CD4-positive, CD25-positive, alpha-beta regulatory T cell (primary cell): ENCODE measurements around the gene TRMT61A. TPM values are rescaled to one million over a fixed set of nuclear protein-coding genes. Genes with fewer than 3 reads are reported as not detected.
A peak's percentile ranks its signal among the peaks of the same experiment; 100 is the strongest.

Experiments used
- ATAC-seq, 2 donors: fragments of 150-1000 bp; cut with Tn5 transposase; one replicate each; pipeline ENCODE4 v1.10.0; 2021; ENCODE audit warnings: low read depth in 2 of 2, moderate number of reproducible peaks in 2 of 2, moderate library complexity in 1 of 2
- DNase-seq, 3 donors: peaks; one replicate each; pipeline versions ENCODE4 v3.0.0 to v3.0.0-alpha.2; 2012 to 2022; ENCODE audit warnings: mixed read lengths in 1 of 3
- H3K27ac ChIP-seq: one replicate; pipeline ENCODE4 v1.7.0; 2013; ENCODE audit warnings: mild to moderate bottlenecking, low read length; ENCODE audit not compliant: insufficient read depth, poor library complexity, severe bottlenecking
- H3K27me3 ChIP-seq: one replicate; pipeline ENCODE4 v1.7.0; 2013; ENCODE audit warnings: low read length; ENCODE audit not compliant: control insufficient read depth, insufficient read depth
- H3K36me3 ChIP-seq: one replicate; pipeline ENCODE4 v1.7.0; 2013; ENCODE audit warnings: mild to moderate bottlenecking, low read length, moderate library complexity; ENCODE audit not compliant: control insufficient read depth, insufficient read depth
- H3K4me1 ChIP-seq: 2 replicates; pipeline ENCODE4 v1.7.0; 2013; ENCODE audit warnings: mild to moderate bottlenecking, low read length; ENCODE audit not compliant: insufficient read depth, control insufficient read depth, poor library complexity, severe bottlenecking
- H3K4me3 ChIP-seq: one replicate; pipeline ENCODE4 v1.7.0; 2013; ENCODE audit warnings: low read depth, mild to moderate bottlenecking, low read length, moderate library complexity
- H3K9me3 ChIP-seq, 2 experiments: 1 replicate in 1 of 2; 2 replicates in 1 of 2; pipeline ENCODE4 v1.7.0; 2013; ENCODE audit warnings: low read length in 2 of 2, mild to moderate bottlenecking in 1 of 2, moderate library complexity in 1 of 2; ENCODE audit not compliant: control insufficient read depth in 2 of 2
- H3K27ac Mint-ChIP-seq, 3 donors: one replicate each; pipeline ENCODE4 v1.8.0; 2020 to 2022; ENCODE audit warnings: mild to moderate bottlenecking in 3 of 3, mixed read lengths in 3 of 3, moderate library complexity in 2 of 3
- H3K27me3 Mint-ChIP-seq: one replicate; pipeline ENCODE4 v1.8.0; 2022; ENCODE audit warnings: mild to moderate bottlenecking, mixed read lengths
- H3K36me3 Mint-ChIP-seq: one replicate; pipeline ENCODE4 v1.8.0; 2020; ENCODE audit warnings: mixed read lengths
- H3K4me1 Mint-ChIP-seq, 4 donors: one replicate each; pipeline ENCODE4 v1.8.0; 2020 to 2022; ENCODE audit warnings: mixed read lengths in 4 of 4, mild to moderate bottlenecking in 1 of 4
- H3K4me3 Mint-ChIP-seq, 4 donors: one replicate each; pipeline ENCODE4 v1.8.0; 2020 to 2022; ENCODE audit warnings: mild to moderate bottlenecking in 4 of 4, mixed read lengths in 4 of 4, moderate library complexity in 3 of 4
- H3K9me3 Mint-ChIP-seq, 7 donors: one replicate each; pipeline ENCODE4 v1.8.0; 2020 to 2022; ENCODE audit warnings: mixed read lengths in 7 of 7, mild to moderate bottlenecking in 3 of 7, moderate library complexity in 2 of 7
- polyA plus RNA-seq, 4 donors: library from polyadenylated mRNA; unstranded; fragments of 300-500 nt; fragmentation: Illumina TruSeq; gene quantifications; one replicate each; pipeline ENCODE4 v1.2.3, GENCODE V29; 2021
- total RNA-seq: library from RNA; stranded (reverse); gene quantifications from one replicate; pipeline ENCODE4 v1.2.3, GENCODE V29; 2022

TRMT61A gene
- total and polyA plus RNA-seq, 5 donors from 2014 or later, result 3.7 to 9.7 (median 7.1) TPM

GRCh38 chr14:103546652-103547454 lies 17.9 kb downstream of the TRMT61A start:
- no peak overlapping the region for H3K27ac Mint-ChIP-seq
- Histone ChIP-seq H3K4me3 (no peak overlapping the region), H3K4me1 (no peaks in the 10 kb centered on the region), H3K9me3 (no peaks in the 10 kb centered on the region), H3K27ac (no peak overlapping the region), H3K36me3 (no peaks in the 10 kb centered on the region), H3K27me3 (no peaks in the 10 kb centered on the region)
- H3K36me3 Mint-ChIP-seq, result no peaks in the 10 kb centered on the region
- no peak overlapping the region for H3K4me3 Mint-ChIP-seq
- no peaks in the 10 kb centered on the region for H3K9me3 Mint-ChIP-seq
- ATAC-seq (peak; percentile 63 to 69), DNase-seq (peak; percentile 62 to 73 (median 68))
- peaks cover 0 to 6% (median 1%) of the 10 kb centered on the region in 4 donors for H3K4me1 Mint-ChIP-seq
- no peaks in the 10 kb centered on the region for H3K27me3 Mint-ChIP-seq

DNA sequence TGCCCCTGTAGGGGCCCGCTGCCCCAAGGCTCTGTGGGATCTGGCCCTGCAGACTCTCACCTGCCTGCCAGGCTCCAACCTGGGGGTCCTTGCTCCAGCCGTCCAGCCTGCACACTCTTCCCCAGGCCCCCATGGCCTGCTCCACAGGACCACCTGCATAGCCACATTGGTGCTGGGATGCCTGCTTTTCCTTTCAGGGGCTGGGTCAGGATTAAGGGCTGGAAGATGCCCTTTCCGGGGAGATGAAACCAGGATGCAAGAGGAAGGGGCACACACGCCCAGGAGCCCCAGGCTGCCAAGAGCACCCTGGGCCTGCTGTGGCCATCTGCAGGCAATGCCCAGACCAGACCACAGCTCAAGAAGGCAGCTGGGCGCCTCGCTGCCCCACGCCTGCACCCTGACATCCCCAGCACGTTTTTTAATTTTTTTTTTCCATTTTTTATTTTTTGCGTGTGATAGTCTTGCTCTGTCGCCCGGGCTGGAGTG lies 18.5 kb downstream of the TRMT61A start:
- H3K27ac ChIP-seq, result no peak overlapping the region
- no peaks in the 10 kb centered on the region for H3K27me3 Mint-ChIP-seq
- H3K4me3 Mint-ChIP-seq, result peak overlapping the region in 1 of 4 donors; percentile 58
- H3K27ac Mint-ChIP-seq, result no peak overlapping the region
- DNase-seq (no peak), ATAC-seq (no peak)
- no peaks in the 10 kb centered on the region for H3K9me3 Mint-ChIP-seq
- no peaks in the 10 kb centered on the region for H3K27me3 ChIP-seq
- H3K9me3 ChIP-seq, result no peaks in the 10 kb centered on the region
- H3K36me3 ChIP-seq, result no peaks in the 10 kb centered on the region
- H3K4me3 ChIP-seq, result no peak overlapping the region
- no peaks in the 10 kb centered on the region for H3K36me3 Mint-ChIP-seq
- H3K4me1 Mint-ChIP-seq, result peaks cover 0 to 6% (median 1%) of the 10 kb centered on the region in 4 donors
- H3K4me1 ChIP-seq, result no peaks in the 10 kb centered on the region

- no peak overlapping the region for H3K27ac Mint-ChIP-seq
- Histone ChIP-seq H3K27ac (no peak overlapping the region), H3K4me1 (no peaks in the 10 kb centered on the region), H3K4me3 (no peak overlapping the region), H3K9me3 (no peaks in the 10 kb centered on the region), H3K27me3 (no peaks in the 10 kb centered on the region), H3K36me3 (no peaks in the 10 kb centered on the region)
- H3K4me1 Mint-ChIP-seq, result peaks cover 0 to 6% (median 1%) of the 10 kb centered on the region in 4 donors
- ATAC-seq (no peak), DNase-seq (no peak)
- H3K4me3 Mint-ChIP-seq, result peak overlapping the region in 1 of 4 donors; percentile 58
- no peaks in the 10 kb centered on the region for H3K27me3 Mint-ChIP-seq
- H3K36me3 Mint-ChIP-seq, result peaks cover 3% of the 10 kb centered on the region
- H3K9me3 Mint-ChIP-seq, result no peaks in the 10 kb centered on the region
These were observed 19.0 kb downstream of the TRMT61A start for GRCh38 chr14:103547941-103548462.

DNA sequence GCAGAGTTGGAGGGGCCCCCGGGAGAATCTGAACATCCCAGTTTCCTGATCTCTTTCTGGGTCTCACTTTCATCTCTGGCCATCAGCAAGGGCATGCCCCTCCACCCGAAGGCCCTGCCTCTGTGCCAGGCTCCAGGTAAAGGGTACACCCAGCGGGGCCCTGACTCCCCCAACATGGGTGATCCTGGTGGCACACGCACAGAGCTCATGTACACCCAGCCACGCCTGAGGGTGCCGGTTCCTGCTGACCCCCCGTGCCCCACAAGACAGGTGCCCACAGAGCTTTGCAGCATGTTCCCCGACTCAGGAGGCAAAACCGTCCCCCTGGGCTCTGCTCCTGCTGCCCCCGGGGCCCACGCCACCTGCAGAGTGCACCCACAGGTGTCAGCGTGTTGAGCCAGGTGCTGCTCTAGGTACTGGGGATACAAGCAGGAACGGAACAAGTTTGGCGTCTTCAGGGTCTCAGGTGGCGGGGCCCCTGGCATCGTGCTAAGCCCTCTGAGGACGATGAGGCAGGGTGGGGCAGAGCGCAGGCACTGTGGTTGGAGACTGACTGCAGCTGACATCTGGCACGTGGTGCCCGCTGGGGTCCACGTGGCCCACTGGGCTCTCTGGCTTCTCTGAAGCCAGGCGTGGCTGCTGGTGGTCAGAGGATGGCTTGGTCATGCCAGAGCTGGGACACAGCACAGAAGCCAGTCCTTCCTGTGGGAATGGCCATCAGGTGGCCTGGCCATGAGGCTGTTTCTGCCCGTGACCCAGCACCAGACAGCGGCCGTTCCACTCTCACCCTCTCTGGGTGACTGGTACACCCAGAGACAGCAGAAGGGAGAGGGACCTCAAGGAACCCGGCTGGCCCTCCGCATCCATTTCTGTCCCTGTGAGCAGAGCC lies 19.7 kb downstream of the TRMT61A start:
- DNase-seq (no peak), ATAC-seq (no peak)
- no peak overlapping the region for H3K27ac Mint-ChIP-seq
- H3K4me1 ChIP-seq, result no peaks in the 10 kb centered on the region
- peaks cover 0 to 6% (median 1%) of the 10 kb centered on the region in 4 donors for H3K4me1 Mint-ChIP-seq
- H3K4me3 ChIP-seq, result no peak overlapping the region
- H3K4me3 Mint-ChIP-seq, result no peak overlapping the region
- H3K36me3 Mint-ChIP-seq, result peaks cover 3% of the 10 kb centered on the region
- H3K27me3 Mint-ChIP-seq, result no peaks in the 10 kb centered on the region
- no peaks in the 10 kb centered on the region for H3K36me3 ChIP-seq
- no peak overlapping the region for H3K27ac ChIP-seq
- H3K9me3 Mint-ChIP-seq, result no peaks in the 10 kb centered on the region
- H3K27me3 ChIP-seq, result no peaks in the 10 kb centered on the region
- no peaks in the 10 kb centered on the region for H3K9me3 ChIP-seq

DNA sequence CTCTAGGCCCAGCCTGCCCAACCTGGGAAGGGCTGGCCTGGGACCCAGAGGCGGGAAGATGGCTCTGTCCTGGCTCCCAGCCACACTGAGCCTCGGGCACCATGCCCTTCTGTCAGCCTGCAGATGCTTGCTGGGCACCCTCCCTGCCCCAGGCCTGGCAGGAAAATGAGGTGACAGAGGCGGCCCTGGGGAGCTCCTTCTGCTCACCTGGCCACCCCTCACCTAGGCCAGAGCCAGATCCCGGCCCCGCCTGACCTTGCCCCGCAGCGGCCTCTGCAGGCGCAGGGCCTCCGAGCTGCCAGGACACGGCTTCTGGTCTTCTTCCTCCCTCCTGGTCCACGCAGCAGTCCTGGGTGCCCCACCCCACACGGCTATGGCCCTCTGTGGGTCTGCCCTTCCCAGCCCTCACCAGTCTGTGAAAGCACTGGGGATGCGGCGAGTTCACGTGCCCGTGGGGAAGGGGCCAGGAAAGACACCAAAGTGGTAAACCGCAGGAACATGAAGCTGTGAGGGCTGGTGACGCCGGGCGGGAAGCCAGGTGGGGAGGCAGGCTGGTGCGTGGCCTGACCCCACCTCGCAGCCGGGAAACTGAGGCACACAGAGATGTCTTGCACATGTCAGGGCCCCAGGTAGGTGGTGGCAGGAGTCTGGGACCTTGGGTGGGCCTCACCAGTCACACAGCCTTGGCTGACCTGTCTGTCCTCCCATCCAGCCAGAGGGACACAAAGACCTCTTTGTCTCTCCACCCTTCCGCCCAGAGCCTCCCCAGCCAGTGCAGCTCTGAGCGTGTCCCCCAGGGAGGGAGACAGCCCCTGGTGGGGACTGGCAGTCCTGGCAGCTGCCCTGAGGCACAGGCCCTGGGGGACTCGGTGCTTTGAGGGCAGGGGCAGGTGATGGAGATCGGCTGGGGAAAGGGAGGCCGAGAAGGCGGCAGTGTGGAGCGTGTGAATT lies 20.6 kb downstream of the TRMT61A start:
- ATAC-seq, result no peak
- no peak overlapping the region for H3K27ac Mint-ChIP-seq
- no peak overlapping the region for H3K27ac ChIP-seq
- no peaks in the 10 kb centered on the region for H3K4me1 ChIP-seq
- DNase-seq, result no peak
- no peak overlapping the region for H3K4me3 Mint-ChIP-seq
- no peaks in the 10 kb centered on the region for H3K9me3 Mint-ChIP-seq
- H3K4me3 ChIP-seq, result no peak overlapping the region
- H3K36me3 ChIP-seq, result peaks cover 2% of the 10 kb centered on the region
- H3K27me3 Mint-ChIP-seq, result no peaks in the 10 kb centered on the region
- peaks cover 3% of the 10 kb centered on the region for H3K36me3 Mint-ChIP-seq
- H3K27me3 ChIP-seq, result no peaks in the 10 kb centered on the region
- peaks cover 0 to 6% (median 2%) of the 10 kb centered on the region in 4 donors for H3K4me1 Mint-ChIP-seq
- H3K9me3 ChIP-seq, result no peaks in the 10 kb centered on the region

DNA sequence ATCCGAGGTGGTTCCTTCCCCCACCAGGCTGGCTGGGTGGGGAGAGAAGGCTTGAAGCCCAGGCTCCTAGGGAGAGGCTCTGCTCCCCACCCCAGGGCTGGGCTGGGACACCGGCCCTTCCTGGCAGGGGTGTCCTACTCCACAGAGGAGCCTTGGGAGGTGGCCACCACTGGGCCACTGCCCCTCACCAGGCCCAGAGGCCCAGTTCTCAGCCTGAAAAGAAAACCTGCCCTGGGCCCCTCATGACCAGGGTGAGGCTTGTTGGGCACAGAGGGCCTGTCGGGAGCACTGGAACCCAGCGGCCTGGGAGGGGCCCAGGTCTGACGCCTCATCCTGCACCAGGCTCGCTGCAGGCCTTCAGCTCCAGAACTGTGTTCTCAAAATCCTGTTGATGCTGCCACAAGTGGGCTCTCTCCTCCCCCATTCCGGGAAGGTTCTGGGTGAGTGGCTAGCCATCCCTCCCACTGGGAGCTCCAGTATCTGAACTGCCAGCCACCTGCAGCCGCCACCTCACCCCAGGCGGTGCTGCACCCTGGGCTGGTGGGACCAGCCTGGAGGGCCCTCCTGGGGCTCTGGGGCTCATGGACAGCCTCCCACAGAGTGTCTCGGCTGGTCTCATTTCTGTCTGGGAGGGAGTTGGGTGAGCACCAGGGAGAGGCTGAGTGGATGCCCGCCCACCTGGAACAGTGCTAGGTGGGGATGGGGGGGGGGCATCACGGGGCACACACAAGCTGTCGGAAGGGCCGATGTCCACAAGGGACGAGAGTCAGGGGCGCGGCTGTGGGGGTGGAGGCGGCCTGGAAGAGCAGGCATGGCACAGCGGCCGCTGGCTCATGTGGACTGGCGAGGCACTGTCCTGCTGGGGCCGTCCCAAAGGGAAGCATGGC lies 21.7 kb downstream of the TRMT61A start:
- H3K27me3 ChIP-seq, result no peaks in the 10 kb centered on the region
- H3K4me1 ChIP-seq, result no peaks in the 10 kb centered on the region
- H3K27me3 Mint-ChIP-seq, result no peaks in the 10 kb centered on the region
- no peak overlapping the region for H3K27ac Mint-ChIP-seq
- H3K9me3 Mint-ChIP-seq, result no peaks in the 10 kb centered on the region
- ATAC-seq (no peak), DNase-seq (no peak)
- H3K36me3 Mint-ChIP-seq, result peaks cover 6% of the 10 kb centered on the region
- no peak overlapping the region for H3K4me3 Mint-ChIP-seq
- peaks cover 5% of the 10 kb centered on the region for H3K36me3 ChIP-seq
- H3K4me1 Mint-ChIP-seq, result peaks cover 0 to 15% (median 8%) of the 10 kb centered on the region in 4 donors
- H3K4me3 ChIP-seq, result no peak overlapping the region
- H3K9me3 ChIP-seq, result no peaks in the 10 kb centered on the region
- H3K27ac ChIP-seq, result no peak overlapping the region
